CD4-positive, alpha-beta T cell treated with Interferon gamma for 1 hour (primary cell): ENCODE data around the gene CENPVL2.
"Not testable (repeated sequence)": the region's sequence is repeated elsewhere in the genome, so short reads cannot be mapped to it uniquely, and the experiment has no call there.

Source experiments
- DNase-seq: peaks from one replicate; pipeline ENCODE4 v3.0.0-alpha.2; 2020

The CENPVL2 gene

DNA sequence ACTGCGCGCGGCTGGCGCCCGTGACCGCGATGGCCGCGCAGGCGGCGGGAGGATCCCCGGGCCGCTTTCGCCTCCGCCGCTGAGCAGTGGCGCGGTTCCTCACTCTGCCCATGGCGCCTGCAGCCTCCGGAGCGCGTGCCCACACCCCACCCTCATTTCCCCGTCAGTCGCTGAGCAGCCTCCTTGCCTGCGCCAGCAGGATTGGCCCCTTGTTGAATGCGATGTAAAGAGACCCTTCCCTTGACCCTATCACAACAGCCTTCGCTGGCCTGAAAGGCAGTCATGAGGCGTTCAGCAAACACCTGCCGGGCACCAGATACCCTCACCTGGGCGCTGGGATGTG lies at the start of gene CENPVL2:
TSS of gene CENPVL2 (minus strand) at position 112 of the 343 bp plus-strand sequence. CDS start at position 112, 0 bp downstream.
- not testable (repeated sequence) for DNase-seq

DNA sequence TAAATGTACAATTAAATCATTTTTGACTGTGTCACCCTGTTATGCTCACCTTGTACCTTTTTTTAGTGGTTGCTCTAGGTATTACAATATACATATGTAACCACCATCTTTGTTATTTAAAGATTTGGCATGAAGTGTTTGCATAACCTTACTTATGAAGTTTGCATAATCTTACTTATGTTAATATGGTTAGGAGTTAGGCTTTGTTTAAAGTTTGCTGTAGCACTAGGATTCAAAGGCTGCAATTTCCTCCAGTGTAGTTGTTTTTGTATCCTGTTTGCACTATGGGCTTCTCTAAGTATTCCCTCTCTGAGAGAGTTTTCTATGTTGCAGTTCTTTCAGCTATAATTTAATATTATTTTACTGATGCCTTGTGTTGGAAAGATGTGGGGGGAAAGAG lies 45.6 kb upstream of the CENPVL2 start:
- DNase-seq = no peak

DNA sequence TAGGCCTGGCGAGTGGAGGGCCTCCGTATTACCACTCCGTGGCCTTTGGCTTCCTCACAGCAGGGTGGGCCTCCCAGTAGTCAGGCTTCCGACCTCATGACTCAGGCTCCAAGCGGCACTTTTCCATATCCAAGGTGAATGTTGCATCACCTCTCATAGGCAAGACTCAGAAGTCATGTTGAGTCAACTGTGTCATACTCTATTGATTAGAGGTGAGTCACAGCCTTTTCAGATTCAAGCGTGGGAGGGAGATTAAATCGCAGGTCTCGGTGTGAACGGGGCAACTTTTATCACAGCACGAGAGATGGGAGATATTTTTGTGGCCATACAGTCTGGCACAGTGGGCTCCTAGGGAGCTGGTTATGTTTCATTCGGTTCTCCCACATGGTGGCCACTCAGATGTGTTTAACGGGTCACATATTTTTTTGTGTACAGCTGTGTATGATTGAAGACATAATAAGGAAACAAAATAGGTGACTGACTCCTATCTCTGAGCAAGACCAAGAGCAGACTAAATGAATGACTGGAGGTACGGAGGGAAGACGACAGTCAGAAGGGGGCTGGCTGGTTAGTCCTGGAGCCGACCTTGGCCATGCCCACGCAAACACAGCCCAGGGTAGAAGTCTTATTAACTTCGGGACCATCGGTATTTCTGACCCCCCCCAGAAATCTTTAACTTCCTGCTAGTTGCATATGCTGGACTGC lies 30.5 kb upstream of the CENPVL2 start:
- not testable (repeated sequence) for DNase-seq

DNA sequence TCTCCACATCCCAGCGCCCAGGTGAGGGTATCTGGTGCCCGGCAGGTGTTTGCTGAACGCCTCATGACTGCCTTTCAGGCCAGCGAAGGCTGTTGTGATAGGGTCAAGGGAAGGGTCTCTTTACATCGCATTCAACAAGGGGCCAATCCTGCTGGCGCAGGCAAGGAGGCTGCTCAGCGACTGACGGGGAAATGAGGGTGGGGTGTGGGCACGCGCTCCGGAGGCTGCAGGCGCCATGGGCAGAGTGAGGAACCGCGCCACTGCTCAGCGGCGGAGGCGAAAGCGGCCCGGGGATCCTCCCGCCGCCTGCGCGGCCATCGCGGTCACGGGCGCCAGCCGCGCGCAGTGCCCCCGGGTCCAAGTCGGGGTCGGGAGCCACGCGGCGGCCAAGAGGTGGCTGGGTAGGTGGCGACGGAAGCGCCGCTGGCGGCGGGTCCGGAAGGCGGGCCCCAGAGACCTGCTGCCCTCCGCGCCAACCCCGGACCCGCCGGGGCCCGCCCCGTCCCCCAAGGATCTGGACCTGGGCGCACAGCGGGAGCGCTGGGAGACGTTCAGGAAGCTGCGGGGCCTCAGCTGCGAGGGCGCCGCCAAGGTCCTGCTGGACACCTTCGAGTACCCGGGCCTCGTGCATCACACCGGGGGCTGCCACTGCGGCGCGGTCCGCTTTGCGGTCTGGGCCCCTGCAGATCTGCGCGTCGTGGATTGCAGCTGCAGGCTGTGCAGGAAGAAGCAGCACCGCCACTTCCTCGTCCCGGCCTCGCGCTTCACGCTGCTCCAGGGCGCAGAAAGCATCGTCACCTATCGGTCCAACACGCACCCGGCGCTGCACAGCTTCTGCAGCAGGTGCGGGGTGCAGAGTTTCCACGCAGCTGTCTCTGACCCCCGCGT lies 27.9 kb upstream of the CENPVL2 start, which contains the start of gene CENPVL1:
TSS of gene CENPVL1 (plus strand) at position 236 of the 888 bp plus-strand sequence. CDS start at position 236, 0 bp downstream.
- DNase-seq = not testable (repeated sequence)

DNA sequence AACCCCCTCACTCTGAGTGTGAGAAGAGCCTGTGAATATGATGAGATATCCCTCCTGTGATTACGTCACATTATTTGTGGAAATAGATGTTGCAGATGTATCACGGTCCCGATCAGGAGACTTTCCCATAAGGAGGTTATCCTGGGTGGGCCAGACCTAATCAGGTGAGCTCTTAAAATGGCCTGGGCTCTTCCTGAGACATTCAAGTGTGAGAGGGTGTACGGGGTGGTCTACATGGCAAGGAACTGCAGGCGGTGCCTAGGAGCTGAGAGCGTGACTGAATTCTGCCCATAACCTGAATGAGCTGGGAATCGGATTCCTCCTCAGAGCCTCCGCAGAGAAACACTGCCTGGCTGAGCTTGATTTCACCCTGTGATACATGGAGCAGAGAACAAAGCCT lies 14.8 kb upstream of the CENPVL2 start:
- no peak for DNase-seq

DNA sequence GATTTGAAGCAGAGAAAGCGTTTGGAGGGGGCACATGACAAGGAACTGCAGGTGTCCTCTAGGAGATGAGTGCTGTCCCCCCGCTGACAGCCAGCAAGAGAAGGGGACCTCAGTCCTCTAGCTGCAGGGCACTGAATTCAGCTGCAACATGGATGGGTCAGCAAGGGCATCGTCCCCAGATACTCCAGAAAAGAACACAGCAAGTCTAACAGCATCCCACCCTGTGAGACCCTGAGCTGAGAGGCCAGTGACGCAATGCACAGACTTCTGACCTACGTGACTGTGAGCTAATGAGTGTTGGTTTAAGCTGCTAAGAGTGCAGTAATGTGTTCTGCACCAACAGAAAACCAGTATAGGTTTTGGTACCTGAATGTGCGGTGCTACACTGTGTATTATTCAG lies 11.6 kb upstream of the CENPVL2 start:
- DNase-seq = no peak

DNA sequence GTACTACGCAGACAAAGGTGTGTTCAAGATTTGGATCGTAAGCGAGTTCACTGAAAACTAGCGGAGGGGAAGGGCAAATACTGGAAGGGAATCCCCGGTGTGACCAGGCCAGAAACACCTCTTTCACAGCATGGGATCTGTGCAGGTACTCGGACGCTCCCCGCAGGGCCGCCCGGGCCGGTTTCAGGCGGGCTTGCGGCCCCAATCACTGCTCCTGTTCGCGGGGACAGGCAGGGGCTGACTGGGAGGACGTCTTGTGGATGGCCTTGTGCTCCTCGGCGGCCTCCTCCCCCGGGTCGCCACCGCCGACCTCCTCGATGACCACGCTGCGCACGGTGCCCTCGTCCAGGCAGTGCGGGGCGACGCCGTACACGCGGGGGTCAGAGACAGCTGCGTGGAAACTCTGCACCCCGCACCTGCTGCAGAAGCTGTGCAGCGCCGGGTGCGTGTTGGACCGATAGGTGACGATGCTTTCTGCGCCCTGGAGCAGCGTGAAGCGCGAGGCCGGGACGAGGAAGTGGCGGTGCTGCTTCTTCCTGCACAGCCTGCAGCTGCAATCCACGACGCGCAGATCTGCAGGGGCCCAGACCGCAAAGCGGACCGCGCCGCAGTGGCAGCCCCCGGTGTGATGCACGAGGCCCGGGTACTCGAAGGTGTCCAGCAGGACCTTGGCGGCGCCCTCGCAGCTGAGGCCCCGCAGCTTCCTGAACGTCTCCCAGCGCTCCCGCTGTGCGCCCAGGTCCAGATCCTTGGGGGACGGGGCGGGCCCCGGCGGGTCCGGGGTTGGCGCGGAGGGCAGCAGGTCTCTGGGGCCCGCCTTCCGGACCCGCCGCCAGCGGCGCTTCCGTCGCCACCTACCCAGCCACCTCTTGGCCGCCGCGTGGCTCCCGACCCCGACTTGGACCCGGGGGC lies 567 bp downstream of the CENPVL2 start:
- not testable (repeated sequence) for DNase-seq

DNA sequence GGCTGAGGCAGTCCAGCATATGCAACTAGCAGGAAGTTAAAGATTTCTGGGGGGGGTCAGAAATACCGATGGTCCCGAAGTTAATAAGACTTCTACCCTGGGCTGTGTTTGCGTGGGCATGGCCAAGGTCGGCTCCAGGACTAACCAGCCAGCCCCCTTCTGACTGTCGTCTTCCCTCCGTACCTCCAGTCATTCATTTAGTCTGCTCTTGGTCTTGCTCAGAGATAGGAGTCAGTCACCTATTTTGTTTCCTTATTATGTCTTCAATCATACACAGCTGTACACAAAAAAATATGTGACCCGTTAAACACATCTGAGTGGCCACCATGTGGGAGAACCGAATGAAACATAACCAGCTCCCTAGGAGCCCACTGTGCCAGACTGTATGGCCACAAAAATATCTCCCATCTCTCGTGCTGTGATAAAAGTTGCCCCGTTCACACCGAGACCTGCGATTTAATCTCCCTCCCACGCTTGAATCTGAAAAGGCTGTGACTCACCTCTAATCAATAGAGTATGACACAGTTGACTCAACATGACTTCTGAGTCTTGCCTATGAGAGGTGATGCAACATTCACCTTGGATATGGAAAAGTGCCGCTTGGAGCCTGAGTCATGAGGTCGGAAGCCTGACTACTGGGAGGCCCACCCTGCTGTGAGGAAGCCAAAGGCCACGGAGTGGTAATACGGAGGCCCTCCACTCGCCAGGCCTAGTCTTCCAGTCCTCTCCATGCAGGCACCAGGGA lies 2.8 kb downstream of the CENPVL2 start:
- DNase-seq = not testable (repeated sequence)

DNA sequence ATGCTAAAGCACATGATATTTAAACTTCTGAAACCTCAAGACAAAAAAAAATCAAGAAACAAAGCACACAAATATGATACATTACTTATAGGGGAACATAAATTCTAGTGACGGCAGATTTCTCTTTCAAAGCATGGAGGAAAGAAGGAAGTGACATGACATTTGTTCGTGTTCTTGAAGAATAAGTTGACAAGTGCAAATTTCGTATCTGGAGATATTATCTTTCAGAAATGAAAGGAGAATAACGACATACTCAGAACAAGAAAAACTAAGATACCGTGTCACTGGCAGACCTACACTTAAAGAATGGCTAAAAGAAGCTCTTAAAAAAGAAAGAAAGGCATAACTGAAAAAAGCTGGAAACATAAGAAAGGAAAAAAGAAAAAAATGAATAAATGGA lies 16.6 kb downstream of the CENPVL2 start:
- no peak for DNase-seq

DNA sequence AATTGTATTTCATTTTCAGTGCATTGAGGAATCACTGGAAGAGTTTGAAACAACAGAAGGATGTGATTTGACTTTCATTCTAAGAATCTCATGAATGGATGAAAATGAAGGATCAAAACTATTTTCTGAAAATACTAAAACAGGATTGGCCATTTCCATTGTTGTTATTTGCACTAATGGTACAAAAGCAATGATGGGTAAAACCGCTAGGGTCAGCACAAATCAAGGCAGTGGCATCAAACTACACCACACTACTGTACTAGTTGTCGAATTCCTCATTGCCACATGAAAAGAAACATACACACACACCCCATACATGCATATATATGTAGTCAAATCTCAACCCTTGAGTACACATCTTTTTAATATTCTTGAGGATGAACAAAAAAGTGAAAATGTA lies 39.3 kb downstream of the CENPVL2 start:
- no peak for DNase-seq

DNA sequence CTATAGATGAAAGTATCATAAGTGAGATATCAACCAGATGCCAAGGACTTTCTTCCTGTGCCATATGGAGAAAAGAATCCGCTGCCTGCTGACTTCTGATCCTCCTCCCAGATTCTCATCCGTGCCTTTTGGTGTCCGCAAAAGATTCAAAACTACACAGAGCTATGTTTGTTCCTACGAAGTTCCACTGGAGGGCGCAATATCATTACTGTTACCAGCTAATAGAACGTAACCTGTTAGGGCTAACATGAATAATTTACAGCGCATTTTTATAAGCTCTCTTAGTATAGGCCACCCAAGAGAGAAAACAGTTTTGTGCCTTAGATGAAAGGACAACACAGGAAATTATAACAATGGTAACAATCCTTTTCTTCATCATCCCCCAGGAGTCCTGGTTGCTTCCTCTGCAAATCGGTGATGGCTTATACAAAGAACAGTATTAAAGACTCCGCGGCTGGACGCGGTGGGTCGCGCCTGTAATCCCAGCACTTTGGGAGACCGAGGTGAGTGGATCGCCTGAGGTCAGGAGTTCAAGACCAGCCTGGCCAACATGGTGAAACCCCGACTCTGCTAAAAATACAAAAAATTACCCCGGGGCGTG lies 41.1 kb downstream of the CENPVL2 start:
- no peak for DNase-seq

DNA sequence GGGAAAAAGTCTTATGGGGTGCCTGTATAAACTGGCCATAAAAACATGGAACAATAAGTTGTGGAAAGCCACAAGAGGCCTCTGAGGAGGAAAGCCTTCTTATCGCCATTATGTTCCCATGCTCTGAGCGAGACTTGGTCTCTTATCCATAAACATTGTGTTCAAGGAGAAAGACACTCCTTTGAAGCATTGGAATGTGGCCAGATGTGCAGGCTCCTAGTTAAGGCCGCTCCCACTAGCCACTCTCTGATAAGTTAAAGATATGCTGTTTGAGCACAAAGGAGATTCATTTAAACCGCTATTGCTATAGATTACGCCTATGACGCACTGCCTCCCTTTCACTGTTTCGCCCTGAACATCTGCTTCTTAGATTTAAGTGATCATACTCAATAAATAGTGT lies 46.1 kb downstream of the CENPVL2 start:
- not testable (repeated sequence) for DNase-seq
